Lung (tissue), 12 donors: ENCODE measurements around the gene BMP8A. TPM values are rescaled to one million over a fixed set of nuclear protein-coding genes. Genes with fewer than 3 reads are reported as not detected.

Source experiments
- ATAC-seq: fragments of 200-7000 bp; cut with Tn5 transposase; one replicate; pipeline ENCODE4 v1.9.1; 2020; ENCODE audit warnings: moderate number of reproducible peaks; ENCODE audit not compliant: insufficient read depth, low FRiP score
- DNase-seq, 3 donors: peaks; one replicate each; pipeline ENCODE4 v3.0.0-alpha.2; 2013 to 2017
- H3K27ac ChIP-seq, 2 donors: one replicate each; pipeline ENCODE4 v1.5.1; 2013; ENCODE audit warnings: mild to moderate bottlenecking in 2 of 2, moderate library complexity in 2 of 2, control low read depth in 1 of 2, inconsistent platforms in 1 of 2, low read depth in 1 of 2, low read length in 1 of 2
- H3K27me3 ChIP-seq, 3 donors: one replicate each; pipeline ENCODE4 v1.5.1; 2013; ENCODE audit warnings: low read length in 2 of 3; ENCODE audit not compliant: control insufficient read depth in 3 of 3, insufficient read depth in 3 of 3
- H3K36me3 ChIP-seq, 4 donors: one replicate each; pipeline ENCODE4 v1.5.1; 2013; ENCODE audit warnings: low read length in 4 of 4, mild to moderate bottlenecking in 1 of 4, moderate library complexity in 1 of 4; ENCODE audit not compliant: control insufficient read depth in 4 of 4, insufficient read depth in 4 of 4
- H3K4me1 ChIP-seq, 5 donors: one replicate each; pipeline ENCODE4 v1.5.1; 2013; ENCODE audit warnings: low read length in 5 of 5, mild to moderate bottlenecking in 2 of 5, moderate library complexity in 1 of 5; ENCODE audit not compliant: control insufficient read depth in 5 of 5, insufficient read depth in 5 of 5
- H3K4me3 ChIP-seq: one replicate; pipeline ENCODE4 v1.5.1; 2013; ENCODE audit warnings: mild to moderate bottlenecking, control low read depth, moderate library complexity
- H3K9ac ChIP-seq, 2 donors: one replicate each; pipeline ENCODE4 v1.5.1; 2013; ENCODE audit warnings: low read length in 2 of 2, control low read depth in 1 of 2; ENCODE audit not compliant: insufficient read depth in 1 of 2
- H3K9me3 ChIP-seq, 4 donors: one replicate each; pipeline ENCODE4 v1.5.1; 2013; ENCODE audit warnings: low read length in 3 of 4, mild to moderate bottlenecking in 1 of 4, moderate library complexity in 1 of 4; ENCODE audit not compliant: control insufficient read depth in 4 of 4, insufficient read depth in 3 of 4
- CTCF ChIP-seq: IDR thresholded peaks from 2 replicates; pipeline ENCODE4 v1.5.1; 2012; ENCODE audit warnings: mild to moderate bottlenecking; ENCODE audit errors: control extremely low read depth, extremely low read depth
- WGBS, 2 donors: extraction: QIAGEN DNeasy Blood & Tissue Kit; methylation state at CpG; one replicate each; pipeline ENCODE4 v1.1.7; 2013; 5-methylcytosine and 5-hydroxymethylcytosine counted together
- polyA plus RNA-seq, 2 donors: library from polyadenylated mRNA; stranded (reverse); fragments of 200-250 nt; gene quantifications; one replicate each; pipeline ENCODE4 v1.2.1, GENCODE V29; 2013
- total RNA-seq, 2 donors: library from RNA; depleted of rRNA in 1 of 2; stranded (reverse); fragments of >200 nt in 1 of 2; gene quantifications; one replicate each; pipeline ENCODE4 v1.2.1, GENCODE V29; 2014 to 2021
- donor health status: control.
- donor health status: control.
- donor health status: Bipolar disorder and iron deficiency.
- donor health status: healthy.
- donor health status: DM: yes; HTN: yes; CAD: no.

The BMP8A gene
- total and polyA plus RNA-seq, 4 donors: 0.30 to 0.68 (median 0.55) TPM; not detected in 1

GRCh38 chr1:39538531-39539251, 47.3 kb downstream of the BMP8A start:
- H3K9ac ChIP-seq: no peak overlapping the region
- H3K9me3 ChIP-seq: no peaks in the 10 kb centered on the region
- peaks cover 6 to 9% (median 8%) of the 10 kb centered on the region in 4 donors for H3K36me3 ChIP-seq
- H3K27ac ChIP-seq: no peak overlapping the region
- TF ChIP-seq CTCF: no peak
- ATAC-seq (no peak), DNase-seq (no peak)
- WGBS, 2 donors: 89 to 90% methylated on average over 9 of the region's 9 CpGs
- H3K4me3 ChIP-seq: no peak overlapping the region
- no peaks in the 10 kb centered on the region for H3K27me3 ChIP-seq
- peaks cover 0 to 4% (median 0%) of the 10 kb centered on the region in 5 donors for H3K4me1 ChIP-seq

- peak; percentile 64 for TF ChIP-seq CTCF
- WGBS, 2 donors: 7 to 11% methylated on average over 5 of the region's 5 CpGs
- H3K9me3 ChIP-seq: no peaks in the 10 kb centered on the region
- H3K27me3 ChIP-seq: no peaks in the 10 kb centered on the region
- ATAC-seq: peak; percentile 79
- H3K4me1 ChIP-seq: peaks cover 0 to 4% (median 0%) of the 10 kb centered on the region in 5 donors
- H3K27ac ChIP-seq: no peak overlapping the region
- H3K4me3 ChIP-seq: no peak overlapping the region
- no peak overlapping the region for H3K9ac ChIP-seq
- peak; percentile 71 to 80 (median 77) for DNase-seq
- H3K36me3 ChIP-seq: peaks cover 6 to 9% (median 8%) of the 10 kb centered on the region in 4 donors
These were observed 47.9 kb downstream of the BMP8A start for GRCh38 chr1:39539252-39539790.

GRCh38 chr1:39540504-39541031, 49.1 kb downstream of the BMP8A start:
- H3K27ac ChIP-seq: peak overlapping the region in 1 of 2 donors; percentile 79
- 51 to 77% methylated on average over 13 of the region's 13 CpGs for WGBS, 2 donors
- H3K36me3 ChIP-seq: peaks cover 7 to 10% (median 8%) of the 10 kb centered on the region in 4 donors
- H3K4me3 ChIP-seq: no peak overlapping the region
- no peaks in the 10 kb centered on the region for H3K27me3 ChIP-seq
- peaks cover 0 to 4% (median 0%) of the 10 kb centered on the region in 5 donors for H3K4me1 ChIP-seq
- H3K9me3 ChIP-seq: no peaks in the 10 kb centered on the region
- DNase-seq (peak in 2 of 3 donors; percentile 11 to 57), ATAC-seq (peak; percentile 15)
- no peak for TF ChIP-seq CTCF
- H3K9ac ChIP-seq: no peak overlapping the region
